Purkinje cell (primary cell): ENCODE measurements around the gene KLRC2. TPM values are rescaled to one million over a fixed set of nuclear protein-coding genes. Genes with fewer than 3 reads are reported as not detected.

ENCODE experiments used
- polyA plus RNA-seq: library from polyadenylated mRNA; unstranded; fragments of >200 nt; fragmentation: Nextera tagmentation; gene quantifications from 2 replicates; pipeline ENCODE4 v1.2.1, GENCODE V29; 2014

The KLRC2 gene
- 0.48 and 5.5 TPM in 2 replicates for polyA plus RNA-seq

DNA sequence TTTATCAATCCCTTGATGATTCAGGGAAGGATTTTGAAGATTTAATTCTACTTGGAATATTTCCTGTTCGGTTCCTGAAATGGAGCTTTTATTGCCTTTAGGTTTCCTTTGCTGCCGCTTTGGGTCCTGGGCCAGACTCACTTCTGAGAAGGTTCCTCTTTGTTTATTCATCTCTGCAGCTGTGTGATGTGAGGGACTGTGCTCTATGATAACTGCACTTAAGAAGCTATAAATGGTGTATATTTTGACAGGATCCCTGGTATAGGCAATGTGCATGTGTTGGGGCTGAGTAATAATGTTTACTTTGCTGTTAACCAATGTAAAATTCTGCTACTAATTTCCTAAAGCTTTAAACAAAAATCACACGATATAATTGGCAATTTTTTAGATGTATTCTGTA is at the start of gene KLRC2:
Gene KLRC2 (minus strand): TSS at position 195 of the 400 bp plus-strand sequence. CDS start 24 bp downstream, at position 171.

DNA sequence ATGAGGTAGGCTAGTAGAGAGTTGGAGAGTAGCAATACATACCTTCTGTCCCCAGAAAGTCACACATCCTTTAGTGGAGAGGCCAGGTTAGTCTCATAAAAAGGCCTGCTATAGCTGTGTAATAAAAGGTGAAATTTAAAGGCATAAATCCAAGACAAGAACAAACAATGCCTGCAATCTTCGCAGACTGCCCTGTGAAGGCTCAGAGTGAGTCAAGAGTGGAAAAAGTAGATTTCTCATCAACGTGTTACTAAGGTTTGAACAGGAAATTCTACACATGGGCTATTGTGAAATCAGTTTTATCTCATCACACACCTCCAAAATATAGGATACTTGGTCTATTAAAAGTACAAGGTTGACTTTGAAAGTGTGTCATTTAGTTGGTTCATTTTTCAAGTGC is 17.3 kb upstream of the KLRC2 start, which contains the start of gene KLRC1:
Gene KLRC1 (minus strand): TSS at position 222 of the 400 bp plus-strand sequence. CDS start 2,221 bp downstream, outside the sequence.

DNA sequence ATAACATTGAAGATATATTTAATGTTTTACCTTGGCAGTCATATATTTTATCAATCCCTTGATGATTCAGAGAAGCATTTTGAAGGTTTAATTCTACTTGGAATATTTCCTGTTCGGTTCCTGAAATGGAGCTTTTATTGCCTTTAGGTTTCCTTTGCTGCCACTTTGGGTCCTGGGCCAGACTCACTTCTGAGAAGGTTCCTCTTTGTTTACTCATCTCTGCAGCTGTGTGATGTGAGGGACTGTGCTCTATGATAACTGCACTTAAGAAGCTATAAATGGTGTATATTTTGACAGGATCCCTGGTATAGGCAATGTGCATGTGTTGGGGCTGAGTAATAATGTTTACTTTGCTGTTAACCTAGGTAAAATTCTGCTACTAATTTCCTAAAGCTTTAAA is 15.5 kb downstream of the KLRC2 start, which contains the start of gene KLRC3:
Gene KLRC3 (minus strand): TSS at position 262 of the 400 bp plus-strand sequence. CDS start 45 bp downstream, at position 217.

DNA sequence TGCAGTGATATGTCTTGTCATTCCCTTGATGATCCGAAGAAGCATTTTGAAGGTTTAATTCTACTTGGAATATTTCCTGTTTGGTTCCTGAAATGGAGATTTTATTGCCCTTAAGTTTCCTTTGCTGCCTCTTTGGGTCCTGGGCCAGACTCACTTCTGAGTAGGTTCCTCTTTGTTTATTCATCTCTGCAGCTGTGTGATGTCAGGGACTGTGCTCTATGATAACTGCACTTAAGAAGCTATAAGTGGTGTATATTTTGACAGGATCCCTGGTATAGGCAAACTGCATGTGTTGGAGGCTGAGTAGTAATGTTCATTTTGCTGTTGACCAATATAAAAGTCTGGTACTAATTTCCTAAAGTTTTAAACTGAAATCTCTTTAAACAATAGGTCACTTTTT is 26.4 kb downstream of the KLRC2 start, which contains the start of gene KLRC4:
Gene KLRC4 (minus strand): TSS at position 366 of the 400 bp plus-strand sequence. CDS start 182 bp downstream, at position 184.

DNA sequence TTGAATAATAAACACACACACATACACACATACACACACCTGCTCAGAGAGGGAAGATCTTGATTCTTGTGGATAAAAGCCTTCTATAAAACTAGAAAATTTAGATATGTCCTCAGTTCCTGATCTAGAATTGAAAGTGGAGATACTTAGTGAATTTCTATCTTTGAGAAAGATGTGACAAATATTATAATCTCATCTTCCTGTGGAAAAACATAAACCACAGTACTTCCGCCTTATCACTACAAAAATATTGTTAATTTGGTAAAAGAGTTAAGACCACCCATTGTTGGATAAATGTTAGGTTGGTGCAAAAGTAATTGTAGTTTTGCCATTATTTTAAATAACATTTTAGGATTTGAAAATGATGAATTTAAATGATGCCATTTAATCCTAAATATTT is 45.9 kb downstream of the KLRC2 start, which contains the start of gene KLRK1:
Gene KLRK1 (minus strand): TSS at position 138 of the 400 bp plus-strand sequence. CDS start 1,231 bp downstream, outside the sequence.

Other genes with a start within 250 kb of the KLRC2 start
- 103 and 104 TPM in 2 replicates for gene GABARAPL1, start 223.1 kb downstream of the KLRC2 start, polyA plus RNA-seq
- 0.09 and 0.32 TPM in 2 replicates for gene KLRD1, start 128.1 kb downstream of the KLRC2 start, polyA plus RNA-seq
- not detected in 2 replicates for gene KLRK1, start 46.0 kb downstream of the KLRC2 start, polyA plus RNA-seq
- 1.4 TPM in 1 of 2 replicates, not detected in the other for gene KLRC4, start 26.3 kb downstream of the KLRC2 start, polyA plus RNA-seq
- 0.95 TPM in 1 of 2 replicates, not detected in the other for gene KLRC3, start 15.4 kb downstream of the KLRC2 start, polyA plus RNA-seq
- gene KLRC1, start 17.4 kb upstream of the KLRC2 start, polyA plus RNA-seq: 0.35 TPM in 1 of 2 replicates, not detected in the other
- 0.67 TPM in 1 of 2 replicates, not detected in the other for gene EIF2S3B, start 69.9 kb upstream of the KLRC2 start, polyA plus RNA-seq
- 54.1 and 67.0 TPM in 2 replicates for gene MAGOHB, start 177.6 kb upstream of the KLRC2 start, polyA plus RNA-seq
- gene STYK1, start 238.0 kb upstream of the KLRC2 start, polyA plus RNA-seq: 0.50 TPM in 1 of 2 replicates, not detected in the other